ENCODE data around the gene SERPINH1.

SERPINH1 gene

DNA sequence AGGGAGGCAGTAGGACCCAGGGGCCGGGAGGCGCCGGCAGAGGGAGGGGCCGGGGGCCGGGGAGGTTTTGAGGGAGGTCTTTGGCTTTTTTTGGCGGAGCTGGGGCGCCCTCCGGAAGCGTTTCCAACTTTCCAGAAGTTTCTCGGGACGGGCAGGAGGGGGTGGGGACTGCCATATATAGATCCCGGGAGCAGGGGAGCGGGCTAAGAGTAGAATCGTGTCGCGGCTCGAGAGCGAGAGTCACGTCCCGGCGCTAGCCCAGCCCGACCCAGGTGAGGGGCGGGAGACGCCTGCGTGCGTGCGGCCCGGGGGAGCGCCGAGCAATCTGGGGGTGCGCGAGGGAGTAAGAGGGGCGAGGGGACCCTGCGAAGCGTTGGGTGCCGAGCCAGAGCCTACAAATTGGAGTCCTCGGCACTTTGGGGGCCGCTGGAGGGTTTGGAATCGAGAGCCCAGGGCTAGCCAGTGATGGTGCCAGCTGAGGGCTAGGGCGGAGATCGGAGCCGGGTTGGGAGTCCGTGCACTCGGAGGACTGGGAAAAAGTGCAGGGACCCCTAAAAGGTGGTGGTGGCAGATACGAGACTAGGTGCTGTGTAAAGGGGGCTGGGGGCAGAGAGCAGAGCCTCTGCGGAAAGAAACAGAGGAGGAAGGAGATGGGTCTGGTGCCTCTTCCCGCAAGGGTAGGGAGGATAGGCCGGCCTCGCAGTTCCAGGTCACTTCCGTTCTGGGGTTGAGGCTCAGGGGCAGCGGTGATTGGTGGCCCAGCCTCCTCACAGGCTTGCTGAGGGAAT is at the start of gene SERPINH1:
SERPINH1 (plus strand) TSS at position 206 of the 788 bp plus-strand sequence. CDS start 4,097 bp downstream, outside the sequence.
- peak within 1 kb of the TSS; percentile 91 for H3K27ac ChIP-seq
- TF ChIP-seq, protein P1, sequence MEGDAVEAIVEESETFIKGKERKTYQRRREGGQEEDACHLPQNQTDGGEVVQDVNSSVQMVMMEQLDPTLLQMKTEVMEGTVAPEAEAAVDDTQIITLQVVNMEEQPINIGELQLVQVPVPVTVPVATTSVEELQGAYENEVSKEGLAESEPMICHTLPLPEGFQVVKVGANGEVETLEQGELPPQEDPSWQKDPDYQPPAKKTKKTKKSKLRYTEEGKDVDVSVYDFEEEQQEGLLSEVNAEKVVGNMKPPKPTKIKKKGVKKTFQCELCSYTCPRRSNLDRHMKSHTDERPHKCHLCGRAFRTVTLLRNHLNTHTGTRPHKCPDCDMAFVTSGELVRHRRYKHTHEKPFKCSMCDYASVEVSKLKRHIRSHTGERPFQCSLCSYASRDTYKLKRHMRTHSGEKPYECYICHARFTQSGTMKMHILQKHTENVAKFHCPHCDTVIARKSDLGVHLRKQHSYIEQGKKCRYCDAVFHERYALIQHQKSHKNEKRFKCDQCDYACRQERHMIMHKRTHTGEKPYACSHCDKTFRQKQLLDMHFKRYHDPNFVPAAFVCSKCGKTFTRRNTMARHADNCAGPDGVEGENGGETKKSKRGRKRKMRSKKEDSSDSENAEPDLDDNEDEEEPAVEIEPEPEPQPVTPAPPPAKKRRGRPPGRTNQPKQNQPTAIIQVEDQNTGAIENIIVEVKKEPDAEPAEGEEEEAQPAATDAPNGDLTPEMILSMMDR (conservative IDR thresholded peaks at IDR 0.05), result no peak

DNA sequence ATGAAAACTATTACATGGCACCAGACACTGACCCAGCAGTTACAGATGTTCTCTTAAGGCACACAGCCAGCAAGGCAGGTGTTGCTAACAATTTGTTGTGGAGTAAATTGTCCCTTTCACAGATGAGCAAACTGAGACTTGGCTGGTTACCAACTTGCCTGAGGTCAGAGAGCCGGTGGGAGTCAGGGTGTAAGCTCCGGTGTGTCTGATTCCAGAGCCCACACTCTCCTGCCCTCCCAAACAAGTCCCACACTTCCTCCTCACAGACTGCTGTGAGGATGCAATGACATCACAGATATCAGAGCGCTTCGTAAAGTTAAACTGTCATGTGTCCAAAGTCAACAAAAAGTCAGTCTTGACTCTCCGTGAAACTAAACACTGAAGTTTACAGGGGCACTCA is 48.8 kb upstream of the SERPINH1 start:
- TF ChIP-seq, protein P1 (conservative IDR thresholded peaks at IDR 0.05), result no peak
- H3K27ac ChIP-seq, result no peak overlapping the region; the same call in 1 of the 2 replicates

DNA sequence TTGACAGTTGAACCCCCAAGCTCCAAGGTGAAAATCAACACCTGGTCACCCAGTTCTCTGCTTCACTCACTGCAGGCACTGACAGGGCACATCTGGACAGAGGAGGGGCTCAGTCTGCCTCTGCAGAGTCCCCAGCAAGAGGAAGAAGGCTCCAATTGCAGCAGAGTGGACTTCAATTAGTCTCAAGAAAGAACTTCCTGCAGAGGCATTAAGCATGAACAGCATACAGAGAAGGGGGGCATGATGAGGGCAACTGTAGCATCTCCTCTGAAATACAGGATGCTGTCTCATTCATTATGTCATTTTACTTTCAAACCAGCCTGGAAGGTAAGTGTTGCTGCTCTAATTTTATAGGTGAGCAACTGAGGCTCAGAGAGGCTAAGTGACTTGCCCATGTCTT is 47.5 kb upstream of the SERPINH1 start:
- TF ChIP-seq, protein P1 (conservative IDR thresholded peaks at IDR 0.05), result no peak

DNA sequence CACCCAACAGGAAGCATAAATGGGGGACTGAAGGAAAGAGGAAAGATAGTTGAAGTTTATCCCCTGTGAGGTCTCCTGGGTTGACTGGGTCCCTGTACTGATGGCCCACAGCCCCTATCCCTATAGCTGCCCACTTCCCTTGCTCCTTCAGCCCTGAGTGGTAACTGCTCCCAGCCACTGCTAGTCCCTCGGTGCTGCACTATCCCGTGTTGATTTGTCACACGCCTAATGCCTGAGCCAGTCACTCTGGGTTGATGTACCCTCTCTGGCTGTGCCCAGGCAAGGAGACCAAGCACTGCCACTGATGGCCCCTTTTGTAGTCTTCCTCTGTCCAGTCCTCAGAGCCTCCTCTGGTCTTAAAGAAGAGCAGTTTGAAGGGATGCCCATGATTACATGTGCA is 45.9 kb upstream of the SERPINH1 start:
- TF ChIP-seq, protein P1 (conservative IDR thresholded peaks at IDR 0.05), result no peak
- H3K27ac ChIP-seq, result peak overlapping the region; percentile 55

More for the DNA sequence above, 47.5 kb upstream of the SERPINH1 start:
- H3K27ac ChIP-seq, result no peak overlapping the region

DNA sequence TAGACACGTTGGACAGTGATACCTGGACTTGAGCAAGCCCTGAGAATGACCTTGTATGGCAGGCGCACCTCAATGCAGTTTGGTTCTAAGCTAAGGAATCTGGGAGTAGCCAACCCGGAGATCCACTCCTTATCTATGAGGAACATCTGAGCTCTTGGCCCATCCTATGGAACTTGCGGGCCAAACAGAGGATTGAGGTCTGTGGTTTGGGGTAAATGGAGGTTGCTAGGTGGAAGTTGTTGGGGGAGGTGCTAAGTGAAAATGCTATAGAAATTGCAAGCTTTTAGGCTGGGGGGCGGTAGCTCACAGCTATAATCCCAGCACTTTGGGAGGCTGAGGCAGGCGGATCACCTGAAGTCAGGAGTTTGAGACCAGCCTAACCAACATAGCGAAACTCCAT is 45.2 kb upstream of the SERPINH1 start:
- peak overlapping the region; percentile 55 for H3K27ac ChIP-seq
- TF ChIP-seq, protein P1 (conservative IDR thresholded peaks at IDR 0.05), result no peak

DNA sequence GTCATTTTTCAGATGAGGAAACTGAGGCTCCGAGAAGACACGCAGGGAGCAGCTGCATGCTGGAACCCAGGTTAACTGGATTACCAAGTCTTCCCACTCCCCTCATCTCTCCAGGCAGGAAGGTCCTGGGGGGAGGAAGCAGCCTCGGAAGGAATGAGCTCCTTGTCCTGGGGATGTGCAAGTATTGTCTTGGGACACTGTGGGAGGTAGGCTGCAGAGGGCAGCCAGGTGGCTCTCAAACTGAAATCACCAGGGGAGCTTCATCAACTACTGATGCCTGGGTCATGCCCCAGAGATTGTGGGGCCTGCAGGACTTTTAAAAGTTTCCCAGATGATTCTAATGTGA is 43.9 kb upstream of the SERPINH1 start:
- no peak overlapping the region; the same call in 1 of the 2 replicates for H3K27ac ChIP-seq

More for the DNA sequence above, 43.9 kb upstream of the SERPINH1 start:
- TF ChIP-seq, protein P1 (conservative IDR thresholded peaks at IDR 0.05), result no peak

Data from VCaP (cell line).